ENCODE data around the gene LRBA. TPM values are rescaled to one million over a fixed set of nuclear protein-coding genes. Genes with fewer than 3 reads are reported as not detected.

Gene LRBA
- total RNA-seq, 1 donor from 2014 or later, result 28.2 TPM

DNA sequence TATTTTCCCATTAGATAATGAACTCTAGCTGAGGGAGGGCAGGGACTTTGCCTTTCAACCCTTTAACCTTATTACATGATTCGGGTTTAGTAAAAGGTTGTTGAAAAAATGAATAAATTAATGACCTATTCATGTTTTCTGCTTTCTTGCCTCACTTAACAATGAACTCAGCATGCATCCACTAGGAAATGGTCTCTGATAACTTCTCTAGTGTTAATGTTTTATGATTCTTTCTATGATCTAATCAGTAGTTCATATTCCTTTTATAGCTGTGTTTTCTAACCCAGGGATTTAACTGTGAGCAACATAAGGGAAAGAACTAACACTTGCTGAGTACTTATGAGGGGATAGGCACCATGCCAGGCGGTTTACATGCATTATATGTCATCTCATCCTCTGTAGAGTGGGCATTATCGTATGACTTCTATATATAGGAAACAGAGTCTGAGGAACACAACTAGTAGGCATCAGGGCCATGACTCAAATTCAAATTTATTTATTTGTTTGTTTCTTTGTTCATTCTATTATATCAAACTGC lies 669.8 kb downstream of the LRBA start:
- DNase-seq (ENCODE audit: low read depth, low spot score), result no peak
- TF ChIP-seq CTCF (conservative IDR thresholded peaks at IDR 0.05), result no peak
- Mint-ChIP-seq H3K27ac (ENCODE audit: unreplicated experiment) (no peak overlapping the region), H3K36me3 (ENCODE audit: low read depth) (peaks cover 4% of the 10 kb centered on the region), H3K4me1 (no peaks in the 10 kb centered on the region), H3K4me3 (no peak overlapping the region), H3K27me3 (ENCODE audit: low read depth) (no peaks in the 10 kb centered on the region), H3K9me3 (no peaks in the 10 kb centered on the region)

- Mint-ChIP-seq H3K27ac (ENCODE audit: unreplicated experiment) (no peak overlapping the region), H3K27me3 (ENCODE audit: low read depth) (no peaks in the 10 kb centered on the region), H3K4me1 (no peaks in the 10 kb centered on the region), H3K36me3 (ENCODE audit: low read depth) (peaks cover 4% of the 10 kb centered on the region), H3K9me3 (no peaks in the 10 kb centered on the region), H3K4me3 (no peak overlapping the region)
- TF ChIP-seq CTCF (conservative IDR thresholded peaks at IDR 0.05), result no peak
- DNase-seq (ENCODE audit: low read depth, low spot score), result no peak
Observed at GRCh38 chr4:150343796-150344195, 671.3 kb downstream of the LRBA start.

DNA sequence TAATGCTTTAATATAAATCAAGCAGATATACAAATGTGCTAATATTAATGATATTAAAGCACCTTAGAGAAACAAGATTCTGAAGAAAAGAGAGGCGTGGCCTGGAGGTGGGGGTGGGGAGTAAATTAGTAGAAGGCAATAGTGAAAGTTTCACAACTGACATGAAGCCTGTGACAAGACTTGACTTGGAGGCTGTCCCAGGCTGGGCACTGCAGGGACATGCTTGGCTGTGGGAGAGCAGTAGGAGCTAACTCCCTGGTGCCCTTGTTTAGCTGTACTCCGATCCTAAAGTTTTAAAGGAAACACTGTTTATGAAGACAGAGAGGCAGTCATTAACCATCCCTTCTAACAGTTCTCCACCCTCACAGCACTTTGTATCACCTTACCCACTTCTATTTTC lies 672.1 kb downstream of the LRBA start:
- Mint-ChIP-seq H3K4me1 (no peaks in the 10 kb centered on the region), H3K27ac (ENCODE audit: unreplicated experiment) (no peak overlapping the region), H3K36me3 (ENCODE audit: low read depth) (peaks cover 4% of the 10 kb centered on the region), H3K4me3 (no peak overlapping the region), H3K27me3 (ENCODE audit: low read depth) (no peaks in the 10 kb centered on the region), H3K9me3 (no peaks in the 10 kb centered on the region)
- DNase-seq (ENCODE audit: low read depth, low spot score), result no peak
- TF ChIP-seq CTCF (conservative IDR thresholded peaks at IDR 0.05), result no peak

DNA sequence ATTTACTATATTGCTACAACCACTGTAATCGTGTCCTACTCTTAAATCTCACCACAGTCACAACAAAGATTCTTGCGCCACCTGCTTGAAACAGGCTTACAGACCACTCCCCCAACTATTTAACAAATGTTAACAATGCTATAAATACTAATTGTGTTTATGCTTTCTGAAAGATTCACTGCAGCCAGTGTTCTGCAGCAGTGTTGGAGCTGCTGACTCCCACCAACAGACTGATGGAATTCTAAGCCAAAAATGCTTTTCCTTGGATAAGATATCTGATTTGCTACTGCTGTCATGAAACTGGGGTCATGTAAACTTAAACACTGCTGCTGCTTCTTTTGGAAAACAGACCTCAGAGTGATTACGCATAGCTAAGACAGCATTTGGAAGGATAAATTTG lies 677.4 kb downstream of the LRBA start:
- no peaks in the 10 kb centered on the region for H3K4me1 Mint-ChIP-seq
- no peaks in the 10 kb centered on the region for H3K9me3 Mint-ChIP-seq

GRCh38 chr4:150336676-150337412 lies 678.2 kb downstream of the LRBA start:
- TF ChIP-seq CTCF (conservative IDR thresholded peaks at IDR 0.05), result no peak
- H3K36me3 Mint-ChIP-seq (ENCODE audit: low read depth), result no peaks in the 10 kb centered on the region
- no peak overlapping the region for H3K4me3 Mint-ChIP-seq
- DNase-seq (ENCODE audit: low read depth, low spot score), result no peak
- no peaks in the 10 kb centered on the region for H3K27me3 Mint-ChIP-seq (ENCODE audit: low read depth)
- H3K9me3 Mint-ChIP-seq, result no peaks in the 10 kb centered on the region
- H3K27ac Mint-ChIP-seq (ENCODE audit: unreplicated experiment), result no peak overlapping the region
- no peaks in the 10 kb centered on the region for H3K4me1 Mint-ChIP-seq

More for the DNA sequence above, 677.4 kb downstream of the LRBA start:
- Mint-ChIP-seq H3K4me3 (no peak overlapping the region), H3K27ac (ENCODE audit: unreplicated experiment) (no peak overlapping the region), H3K36me3 (ENCODE audit: low read depth) (no peaks in the 10 kb centered on the region), H3K27me3 (ENCODE audit: low read depth) (no peaks in the 10 kb centered on the region)
- DNase-seq (ENCODE audit: low read depth, low spot score), result no peak
- no peak for TF ChIP-seq CTCF (conservative IDR thresholded peaks at IDR 0.05)
